Hematopoietic multipotent progenitor cell (in vitro differentiated cells): Measurements from ENCODE around the gene PKM. TPM values are rescaled to one million over a fixed set of nuclear protein-coding genes. Genes with fewer than 3 reads are reported as not detected.

Source experiments
- DNase-seq, 3 donors: peaks; one replicate each; pipeline ENCODE4 v3.0.0-alpha.2; 2011 to 2015; ENCODE audit warnings: low read depth in 2 of 3, low spot score in 2 of 3
- total RNA-seq: library from RNA; depleted of rRNA; stranded (reverse); fragments of >200 nt; gene quantifications from one replicate; pipeline ENCODE4 v1.2.3, GENCODE V29; 2012

The PKM gene
- total RNA-seq, 1 donor = 346 TPM

GRCh38 chr15:72236381-72237003 is 5.5 kb upstream of the PKM start:
- no peak for DNase-seq

GRCh38 chr15:72235298-72235697 is 4.3 kb upstream of the PKM start:
- no peak for DNase-seq

DNA sequence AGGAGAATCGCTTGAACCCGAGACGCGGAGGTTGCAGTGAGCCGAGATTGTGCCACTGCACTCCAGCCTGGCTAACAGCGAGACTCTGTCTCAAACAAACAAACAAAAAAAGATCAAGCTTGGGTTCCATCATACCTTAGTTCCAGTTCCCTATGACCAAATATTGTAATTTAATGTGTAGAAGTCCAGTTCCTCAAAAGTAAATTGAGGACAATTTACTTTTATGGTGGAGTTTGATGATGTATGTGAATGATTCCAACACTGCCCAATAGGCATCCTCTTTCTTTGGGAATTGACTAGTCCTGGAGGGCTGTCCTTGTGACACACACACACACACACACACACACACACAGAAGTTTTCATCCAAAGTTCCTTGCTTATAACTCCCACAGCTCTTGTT is 2.8 kb upstream of the PKM start:
- DNase-seq = no peak

GRCh38 chr15:72231833-72232478 is 966 bp upstream of the PKM start:
- peak; percentile 38 to 76 (median 74) for DNase-seq

DNA sequence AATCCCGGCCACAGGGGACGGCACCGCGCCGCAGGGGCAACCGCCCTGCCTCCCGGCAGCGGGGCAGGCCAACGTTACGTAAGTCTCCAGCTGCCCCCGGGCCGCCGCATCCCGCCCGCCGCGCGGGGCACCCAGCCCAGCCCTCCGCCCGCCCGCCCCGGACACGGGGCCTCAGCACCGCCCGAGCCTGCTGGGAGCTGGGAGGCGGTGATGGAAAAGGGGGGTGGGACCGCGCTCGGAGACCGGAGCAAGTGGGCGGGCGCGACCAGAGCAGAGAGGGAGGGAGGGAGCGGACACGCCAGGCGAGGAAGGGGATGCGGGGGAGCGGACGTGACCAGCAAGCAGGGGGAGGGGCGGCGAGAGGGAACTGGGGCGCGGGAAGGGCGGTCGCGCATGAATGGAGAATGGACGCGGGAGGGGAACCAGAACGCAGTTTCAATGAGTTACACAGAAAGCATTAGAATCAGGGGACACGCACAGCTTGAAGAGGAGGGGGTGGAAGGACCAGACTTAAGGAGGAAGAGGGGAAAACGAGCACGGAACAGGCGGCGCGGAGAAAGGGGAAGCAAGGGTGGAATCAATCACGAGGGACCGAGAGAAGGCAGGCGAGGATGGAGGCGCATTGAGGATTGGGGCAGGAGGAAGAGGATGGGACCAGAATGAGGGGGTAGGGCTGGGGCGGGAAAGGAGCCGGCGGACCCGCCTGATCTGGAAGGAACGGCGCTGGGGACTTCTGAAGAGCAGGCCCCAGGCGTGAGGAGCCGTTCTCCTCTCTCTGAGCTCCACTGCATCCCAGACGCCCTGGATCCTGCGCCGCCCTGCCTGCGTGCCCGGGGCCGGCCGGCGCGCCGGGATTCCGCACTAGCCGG is 559 bp downstream of the PKM start:
- DNase-seq = peak in 2 of 3 donors; percentile 74 to 78

DNA sequence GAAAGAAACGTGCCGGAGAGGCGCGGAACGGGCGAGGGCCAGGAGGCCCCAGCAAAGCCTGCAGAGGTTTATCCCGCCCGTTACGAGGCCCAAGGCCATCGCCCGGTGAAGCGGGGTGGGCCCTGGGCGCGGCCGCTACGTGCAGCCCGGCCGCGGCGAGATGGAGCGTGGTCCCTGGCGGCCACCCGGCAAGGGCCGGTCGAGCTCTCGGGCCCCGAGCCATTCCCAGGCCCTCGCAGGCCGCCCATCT is 1.1 kb downstream of the PKM start:
- peak in 1 of 3 donors; percentile 9 for DNase-seq

DNA sequence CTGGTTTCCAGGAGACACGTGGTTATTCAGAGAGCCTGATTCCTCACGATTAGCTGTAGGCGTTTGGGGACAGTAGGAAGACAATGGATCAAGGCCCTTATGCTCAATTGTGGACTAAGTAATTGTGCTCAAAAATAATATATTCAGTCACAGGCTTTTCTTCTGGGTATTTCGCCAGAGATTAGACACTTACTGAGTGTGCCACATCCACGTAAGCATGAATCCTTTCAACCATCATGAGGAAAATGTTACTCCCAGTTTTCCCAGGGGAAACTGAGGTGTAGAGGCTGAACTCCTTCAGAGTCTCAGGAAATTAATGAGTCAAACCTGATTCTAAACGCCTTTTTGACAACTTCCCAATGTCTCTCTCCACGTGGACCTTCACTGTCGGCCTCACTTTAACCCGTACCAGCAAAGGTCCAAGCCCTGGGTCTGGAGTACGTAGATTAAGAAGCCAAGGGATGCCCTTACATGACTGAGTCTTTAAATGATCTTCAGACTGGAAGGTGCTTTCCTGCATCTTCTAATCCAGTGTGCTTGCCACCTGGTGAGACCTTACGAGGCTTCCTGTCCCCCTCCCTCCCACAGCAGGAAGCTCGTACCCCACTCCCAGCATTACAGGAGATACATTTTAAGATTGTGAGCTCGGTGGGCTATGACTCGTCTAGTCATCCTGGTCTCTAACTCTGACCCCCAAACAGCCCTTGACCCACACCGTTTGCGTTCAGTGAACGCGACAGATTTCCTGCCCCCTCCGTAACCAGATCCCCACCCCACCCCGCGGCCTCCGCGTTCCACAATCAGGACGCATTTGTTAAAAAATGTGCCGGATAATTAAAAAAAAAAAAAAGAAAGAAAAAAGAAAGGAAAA is 1.7 kb downstream of the PKM start:
- DNase-seq = peak in 1 of 3 donors; percentile 37

DNA sequence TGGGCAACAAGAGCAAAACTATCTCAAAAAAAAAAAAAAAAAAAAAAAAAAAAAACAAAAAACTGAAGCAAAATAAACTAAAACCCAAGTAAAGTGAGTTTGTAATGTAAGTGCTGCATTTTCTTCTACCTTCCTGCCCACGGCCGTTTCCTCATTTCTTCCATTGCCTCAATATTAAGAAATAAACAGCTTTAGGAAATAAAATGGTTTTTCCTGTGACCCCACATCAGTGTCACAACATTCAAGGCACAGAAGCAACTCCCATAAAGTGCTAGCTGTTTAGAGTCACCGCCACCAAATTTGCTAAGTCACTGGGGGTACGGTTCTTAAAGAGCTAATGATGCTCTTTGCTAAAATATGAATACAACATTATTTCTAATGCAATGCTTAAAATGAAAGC is 3.3 kb downstream of the PKM start:
- peak in 1 of 3 donors; percentile 34 for DNase-seq

GRCh38 chr15:72227192-72227586 is 3.8 kb downstream of the PKM start:
- no peak for DNase-seq

DNA sequence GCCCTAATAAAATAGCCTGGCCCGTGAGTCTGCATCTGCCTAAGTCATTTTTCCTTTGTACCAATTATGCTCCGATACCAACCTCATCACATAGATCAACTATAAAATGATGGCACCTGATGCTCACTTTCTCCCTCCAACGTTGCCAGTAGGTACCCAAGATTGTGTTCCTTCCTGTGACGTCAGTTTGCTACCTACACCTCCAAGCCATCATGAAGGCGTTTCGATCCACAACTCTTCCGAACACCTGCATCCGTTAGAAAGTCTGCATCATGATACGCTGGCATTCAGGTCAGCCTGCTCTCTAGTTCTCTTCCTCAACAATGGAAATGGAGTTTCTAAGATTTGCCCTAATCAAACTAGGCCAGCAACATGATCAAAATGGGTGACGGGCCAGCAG is 7.7 kb downstream of the PKM start:
- no peak for DNase-seq

DNA sequence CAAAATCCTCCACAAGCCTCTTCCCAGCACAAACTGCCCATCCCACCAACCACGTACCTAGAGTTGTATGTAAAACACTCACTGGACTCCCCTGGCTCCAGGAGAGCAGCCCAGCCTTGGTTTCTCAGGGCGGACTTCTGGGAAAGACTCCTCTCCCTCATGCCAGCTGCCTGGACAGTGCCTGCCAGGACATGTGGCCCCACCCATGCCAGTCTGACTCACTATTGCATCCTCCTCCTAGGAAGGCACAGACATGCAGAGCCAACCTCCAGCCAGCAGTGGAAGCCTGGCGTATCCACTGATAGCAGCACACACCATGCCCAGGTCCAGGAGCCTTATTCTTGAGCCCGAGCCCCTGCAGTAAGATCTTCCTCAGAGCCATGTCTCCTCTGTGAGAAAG is 8.6 kb downstream of the PKM start:
- no peak for DNase-seq

DNA sequence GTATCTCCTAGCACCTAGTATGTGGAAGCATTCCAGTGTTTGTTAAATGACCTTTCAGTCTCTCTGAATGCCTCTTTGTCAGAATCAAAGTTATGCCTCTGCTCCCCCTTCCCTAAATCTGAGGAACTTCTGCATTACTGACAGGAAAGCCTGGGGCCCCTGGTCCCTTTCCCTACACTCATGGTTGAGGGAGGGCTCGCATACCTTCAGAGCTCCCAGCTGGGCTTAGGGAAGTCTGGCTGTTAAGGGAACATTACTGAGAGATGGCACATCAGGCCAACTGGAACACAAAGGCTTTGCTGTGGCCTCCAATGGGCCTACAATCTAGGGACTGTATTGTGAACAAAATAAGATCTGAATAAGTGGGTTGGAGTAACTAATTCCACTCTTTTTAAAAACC is 10.3 kb downstream of the PKM start:
- no peak for DNase-seq

DNA sequence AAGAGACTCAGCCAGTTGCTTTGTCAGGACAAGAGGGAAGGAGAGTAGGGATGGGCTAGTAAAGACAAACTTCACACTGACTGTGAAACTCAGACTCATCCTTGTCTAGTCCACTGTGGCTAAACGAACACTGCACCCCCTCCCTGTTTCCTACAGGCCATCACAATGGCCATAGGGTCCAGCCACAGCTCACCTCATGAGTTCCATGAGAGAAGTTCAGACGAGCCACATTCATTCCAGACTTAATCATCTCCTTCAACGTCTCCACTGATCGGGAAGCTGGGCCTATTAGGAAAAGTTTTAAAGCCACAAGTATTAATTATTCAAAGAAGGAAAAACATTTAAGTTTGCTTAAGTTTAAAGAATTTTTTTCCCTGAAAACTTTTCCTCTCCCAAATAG is 13.8 kb downstream of the PKM start:
- no peak for DNase-seq

DNA sequence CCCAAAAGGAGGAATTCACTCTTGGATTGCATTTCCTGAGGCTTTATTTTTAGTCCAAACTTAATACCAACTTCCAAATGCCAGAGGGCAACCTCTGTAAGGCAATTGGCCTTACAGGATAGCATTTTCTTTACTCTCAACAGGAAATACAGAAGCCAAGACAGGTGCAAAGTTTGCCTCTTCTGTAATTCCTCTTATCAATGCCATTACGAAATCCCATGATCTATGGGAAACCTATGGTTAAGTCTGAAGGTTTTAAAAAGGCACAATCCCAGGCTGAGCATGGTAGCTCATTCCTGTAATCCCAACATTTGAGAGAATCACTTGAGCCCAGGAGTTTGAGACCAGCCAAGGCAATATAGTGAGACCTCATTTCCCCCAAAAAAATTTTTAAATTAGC is 14.9 kb downstream of the PKM start:
- no peak for DNase-seq

- DNase-seq = no peak
Measured at GRCh38 chr15:72207558-72208085, 23.4 kb downstream of the PKM start.

DNA sequence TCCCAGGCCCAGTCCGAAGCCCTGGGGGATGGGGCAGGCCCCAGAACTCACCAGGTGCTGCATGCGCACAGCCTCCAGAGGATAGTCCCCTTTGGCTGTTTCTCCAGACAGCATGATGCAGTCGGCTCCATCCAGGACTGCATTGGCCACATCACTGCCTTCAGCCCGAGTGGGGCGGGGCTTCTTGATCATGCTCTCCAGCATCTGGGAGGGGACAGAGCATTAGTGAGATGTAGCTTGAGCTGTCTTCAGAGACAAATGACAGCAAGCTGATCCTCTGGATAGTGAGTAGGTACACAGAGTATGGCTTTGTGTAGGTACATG is 24.4 kb downstream of the PKM start:
- no peak for DNase-seq

- DNase-seq = no peak
Measured at GRCh38 chr15:72205896-72206676, 24.9 kb downstream of the PKM start.

DNA sequence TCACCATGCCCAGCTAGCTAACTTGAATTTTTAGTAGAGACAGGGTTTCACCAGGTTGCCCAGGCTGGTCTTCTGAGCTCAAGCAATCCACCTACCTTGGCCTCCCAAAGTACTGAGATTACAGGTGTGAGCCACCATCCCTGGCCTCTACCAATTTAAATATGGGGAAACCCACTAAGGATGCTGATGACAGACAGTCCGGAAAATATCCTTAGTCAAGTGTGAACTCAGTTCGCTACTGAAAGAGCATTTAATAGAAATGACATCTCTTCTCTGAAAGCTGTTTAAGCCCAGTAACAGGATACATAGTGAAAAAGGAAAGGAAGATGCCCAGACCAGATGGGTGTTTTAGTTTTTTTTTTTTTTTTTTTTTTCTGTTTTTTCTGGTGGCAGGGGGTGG is 25.7 kb downstream of the PKM start:
- DNase-seq = no peak

GRCh38 chr15:72203507-72203837 is 27.5 kb downstream of the PKM start:
- no peak for DNase-seq

DNA sequence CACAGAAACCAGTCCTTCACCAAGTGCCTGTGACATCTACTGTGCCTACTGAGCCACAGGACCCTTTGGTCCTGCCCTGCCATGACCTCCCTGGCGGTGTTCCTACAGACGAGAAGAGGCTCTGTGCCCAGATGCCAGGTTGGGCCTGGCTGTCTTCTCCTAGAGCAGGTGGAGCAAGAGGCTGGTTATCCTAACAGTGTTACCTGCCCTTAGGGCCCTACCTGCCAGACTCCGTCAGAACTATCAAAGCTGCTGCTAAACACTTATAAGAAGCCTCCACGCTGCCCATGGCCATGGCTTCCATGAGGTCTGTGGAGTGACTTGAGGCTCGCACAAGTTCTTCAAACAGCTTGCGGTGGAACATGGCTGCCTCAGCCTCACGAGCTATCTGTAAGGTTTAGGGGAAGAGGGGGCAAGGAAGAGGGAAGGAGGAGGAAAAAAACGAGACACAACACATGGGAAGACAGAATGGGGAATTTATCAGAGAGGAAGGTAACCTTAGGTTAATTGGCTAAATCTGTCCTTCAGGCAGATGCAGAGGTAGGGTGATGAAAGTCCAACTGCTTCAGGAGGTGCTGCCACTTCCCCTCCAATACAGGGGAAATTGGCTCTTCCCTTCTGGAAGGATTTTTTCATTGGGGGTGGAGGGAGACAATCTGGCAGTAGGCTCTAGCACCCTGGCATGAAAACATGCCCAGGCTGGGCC is 28.0 kb downstream of the PKM start:
- DNase-seq = no peak
